ENCODE measurements around the gene ACYP1.

The ACYP1 gene

GRCh38 chr14:75040507-75040906 lies 23.3 kb downstream of the ACYP1 start:
- DNase-seq = no peak

- DNase-seq = no peak
Observed at GRCh38 chr14:75032939-75033338, 30.9 kb downstream of the ACYP1 start.

GRCh38 chr14:75030147-75030546 lies 33.7 kb downstream of the ACYP1 start:
- no peak for DNase-seq

- DNase-seq = no peak
Observed at GRCh38 chr14:75025876-75026275, 37.9 kb downstream of the ACYP1 start.

GRCh38 chr14:75025082-75025481 lies 38.7 kb downstream of the ACYP1 start:
- DNase-seq = no peak

- DNase-seq = no peak
Observed at GRCh38 chr14:75023108-75023507, 40.7 kb downstream of the ACYP1 start.

- no peak for DNase-seq
Observed at GRCh38 chr14:75022655-75023054, 41.2 kb downstream of the ACYP1 start.

GRCh38 chr14:75018694-75019093 lies 45.1 kb downstream of the ACYP1 start:
- DNase-seq = no peak

GRCh38 chr14:75016815-75017214 lies 47.0 kb downstream of the ACYP1 start:
- no peak for DNase-seq

GRCh38 chr14:75015496-75015895 lies 48.3 kb downstream of the ACYP1 start:
- no peak for DNase-seq

- no peak for DNase-seq
Observed at GRCh38 chr14:75013290-75013689, 50.5 kb downstream of the ACYP1 start.

GRCh38 chr14:75011356-75011994 lies 52.3 kb downstream of the ACYP1 start:
- no peak for DNase-seq

GRCh38 chr14:75010472-75011093 lies 53.2 kb downstream of the ACYP1 start:
- no peak for DNase-seq

GRCh38 chr14:75009176-75009575 lies 54.6 kb downstream of the ACYP1 start:
- DNase-seq = no peak

GRCh38 chr14:75005357-75005756 lies 58.5 kb downstream of the ACYP1 start:
- DNase-seq = no peak

GRCh38 chr14:75003250-75004027 lies 60.4 kb downstream of the ACYP1 start:
- DNase-seq = no peak

Measured in activated CD4-positive, alpha-beta T cell treated with anti-CD3 and anti-CD28 coated beads, Interleukin-2, amount 50 U/mL, for 4 hours (primary cell).